HCT116 (cell line): ENCODE measurements around the gene ALOX12B. TPM values are rescaled to one million over a fixed set of nuclear protein-coding genes. Genes with fewer than 3 reads are reported as not detected.

ENCODE experiments used
- microRNA-seq: library from miRNA; unstranded; fragments of <30 nt; microRNA quantifications from one replicate; pipeline ENCODE4, GENCODE V29; 2016; ENCODE audit warnings: borderline number of aligned reads
- total RNA-seq: library from RNA; stranded (reverse); gene quantifications from one replicate; pipeline ENCODE4 v1.2.1, GENCODE V29; 2021; ENCODE audit not compliant: unreplicated experiment

Gene ALOX12B
- total RNA-seq, 1 experiment from 2014 or later: 3.8 TPM

Small RNA genes lying within 50 kb of the gene (microRNA-seq; reads per million reads assigned to microRNA genes)
- gene MIR4314: not detected

Other genes with a start within 250 kb of the ALOX12B start
- gene TMEM88, start 232.7 kb downstream of the ALOX12B start, total RNA-seq: 2.8 TPM
- 103 TPM for gene NAA38, start 230.2 kb downstream of the ALOX12B start, total RNA-seq
- 21.5 TPM for gene CYB5D1, start 229.7 kb downstream of the ALOX12B start, total RNA-seq
- gene CHD3, start 198.9 kb downstream of the ALOX12B start, total RNA-seq: 54.8 TPM
- 0.74 TPM for gene RNF227, start 171.4 kb downstream of the ALOX12B start, total RNA-seq
- 7.1 TPM for gene KCNAB3, start 157.9 kb downstream of the ALOX12B start, total RNA-seq
- 123 TPM for gene TRAPPC1, start 155.8 kb downstream of the ALOX12B start, total RNA-seq
- 54.6 TPM for gene CNTROB, start 155.5 kb downstream of the ALOX12B start, total RNA-seq
- 1.4 TPM for gene GUCY2D, start 85.1 kb downstream of the ALOX12B start, total RNA-seq
- 0.30 TPM for gene ALOX15B, start 48.7 kb downstream of the ALOX12B start, total RNA-seq
- 3.5 TPM for gene ALOXE3, start 30.8 kb upstream of the ALOX12B start, total RNA-seq
- gene HES7, start 36.4 kb upstream of the ALOX12B start, total RNA-seq: 0.61 TPM
- gene PER1, start 64.7 kb upstream of the ALOX12B start, total RNA-seq: 87.6 TPM
- gene VAMP2, start 75.2 kb upstream of the ALOX12B start, total RNA-seq: 35.9 TPM
- gene TMEM107, start 88.7 kb upstream of the ALOX12B start, total RNA-seq: 30.1 TPM
- gene BORCS6, start 102.5 kb upstream of the ALOX12B start, total RNA-seq: 6.4 TPM
- gene AURKB, start 122.9 kb upstream of the ALOX12B start, total RNA-seq: 141 TPM
- gene CTC1, start 160.3 kb upstream of the ALOX12B start, total RNA-seq: 80.4 TPM
- 80.6 TPM for gene PFAS, start 161.6 kb upstream of the ALOX12B start, total RNA-seq
- 33.2 TPM for gene RANGRF, start 201.0 kb upstream of the ALOX12B start, total RNA-seq
- gene SLC25A35, start 207.7 kb upstream of the ALOX12B start, total RNA-seq: 4.7 TPM
- gene ARHGEF15, start 222.5 kb upstream of the ALOX12B start, total RNA-seq: not detected